Mammary epithelial cell (primary cell): ENCODE data around the gene SLC5A2.

Source experiments
- CTCF ChIP-seq, 2 donors: IDR thresholded peaks in 1 of 2; conservative IDR thresholded peaks in 1 of 2; 2 replicates each; pipeline ENCODE4 v1.5.1; 2011 to 2012; ENCODE audit warnings: inconsistent platforms in 2 of 2, low read length in 2 of 2, mild to moderate bottlenecking in 2 of 2, control low read depth in 1 of 2, low read depth in 1 of 2; ENCODE audit not compliant: insufficient read depth in 1 of 2; ENCODE audit errors: extremely low read depth in 1 of 2
- EZH2 ChIP-seq: IDR thresholded peaks from 2 replicates; pipeline ENCODE4 v1.6.1; 2012; ENCODE audit warnings: low read length, inconsistent platforms, borderline replicate concordance

- TF ChIP-seq CTCF (conservative IDR thresholded peaks at IDR 0.05 in 1 of 2, IDR thresholded peaks at IDR 0.05 in 1 of 2; ENCODE audit: extremely low read depth in 1 of 2, insufficient read depth in 1 of 2, low read depth in 1 of 2, low read length in 2 of 2) (no peak), EZH2 (no peak)
Observed at GRCh38 chr16:31467151-31467773, 15.7 kb upstream of the SLC5A2 start.
